Glutamatergic neuron (in vitro differentiated cells): ENCODE measurements around the gene ARHGAP10. TPM values are rescaled to one million over a fixed set of nuclear protein-coding genes. Genes with fewer than 3 reads are reported as not detected.
A peak's percentile ranks its signal among the peaks of the same experiment; 100 is the strongest.

Source experiments
- DNase-seq: peaks from one replicate; pipeline ENCODE4 v3.0.0; 2022
- H3K27ac Mint-ChIP-seq: one replicate; pipeline ENCODE4 v1.8.0; 2020; ENCODE audit warnings: mild to moderate bottlenecking, mixed read lengths, inconsistent platforms; ENCODE audit not compliant: unreplicated experiment
- H3K27me3 Mint-ChIP-seq: one replicate; pipeline ENCODE4 v1.8.0; 2020; ENCODE audit warnings: mild to moderate bottlenecking, moderate library complexity, mixed read lengths, inconsistent platforms; ENCODE audit not compliant: unreplicated experiment
- H3K36me3 Mint-ChIP-seq: one replicate; pipeline ENCODE4 v1.8.0; 2020; ENCODE audit warnings: mild to moderate bottlenecking, mixed read lengths, inconsistent platforms; ENCODE audit not compliant: unreplicated experiment
- H3K4me1 Mint-ChIP-seq: one replicate; pipeline ENCODE4 v1.8.0; 2020; ENCODE audit warnings: mild to moderate bottlenecking, low read depth, mixed read lengths, inconsistent platforms; ENCODE audit not compliant: unreplicated experiment
- H3K4me3 Mint-ChIP-seq: one replicate; pipeline ENCODE4 v1.8.0; 2020; ENCODE audit warnings: mild to moderate bottlenecking, mixed read lengths, inconsistent platforms; ENCODE audit not compliant: unreplicated experiment
- H3K9me3 Mint-ChIP-seq: one replicate; pipeline ENCODE4 v1.8.0; 2020; ENCODE audit warnings: mild to moderate bottlenecking, moderate library complexity, mixed read lengths, inconsistent platforms; ENCODE audit not compliant: unreplicated experiment
- CTCF ChIP-seq: fragments of 200-600 bp; sonication (generic); IDR thresholded peaks from one replicate; pipeline ENCODE4 v1.5.0; 2021; ENCODE audit not compliant: partially characterized antibody, unreplicated experiment
- total RNA-seq: library from RNA; stranded (reverse); fragmentation: NEBNext Ultra II Directional; extraction: Animal tissue kit (Norgen Biotek cat#: 25700); gene quantifications from one replicate; pipeline ENCODE4 v1.2.1, GENCODE V29; 2021; ENCODE audit not compliant: unreplicated experiment

ARHGAP10 gene
- total RNA-seq, 1 donor from 2014 or later: 19.7 TPM

DNA sequence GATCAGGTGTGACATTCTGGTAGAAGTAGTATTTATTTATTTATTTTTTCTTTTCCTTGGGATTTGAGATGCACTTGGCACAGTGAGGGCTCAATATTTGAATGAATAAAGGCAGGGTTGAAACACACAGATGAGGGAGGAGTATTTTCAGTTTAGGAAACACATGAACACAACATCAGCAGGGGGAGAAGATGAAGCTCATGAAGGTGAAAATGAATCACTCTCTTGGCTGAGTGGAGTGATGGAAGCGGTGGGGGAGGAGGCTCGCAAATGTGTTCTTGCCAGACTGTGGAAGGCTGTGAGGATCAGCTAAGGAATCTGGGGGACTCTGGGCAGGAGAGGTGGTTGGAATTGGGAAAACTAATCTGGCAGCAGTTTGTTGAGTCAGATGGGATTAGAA, 55.3 kb downstream of the ARHGAP10 start:
- no peaks in the 10 kb centered on the region for H3K36me3 Mint-ChIP-seq
- peak overlapping the region; percentile 16 for H3K27ac Mint-ChIP-seq
- H3K4me1 Mint-ChIP-seq: peaks cover 29% of the 10 kb centered on the region
- no peak for DNase-seq
- no peak overlapping the region for H3K4me3 Mint-ChIP-seq
- peaks cover 2% of the 10 kb centered on the region for H3K27me3 Mint-ChIP-seq
- TF ChIP-seq CTCF: no peak
- H3K9me3 Mint-ChIP-seq: no peaks in the 10 kb centered on the region

DNA sequence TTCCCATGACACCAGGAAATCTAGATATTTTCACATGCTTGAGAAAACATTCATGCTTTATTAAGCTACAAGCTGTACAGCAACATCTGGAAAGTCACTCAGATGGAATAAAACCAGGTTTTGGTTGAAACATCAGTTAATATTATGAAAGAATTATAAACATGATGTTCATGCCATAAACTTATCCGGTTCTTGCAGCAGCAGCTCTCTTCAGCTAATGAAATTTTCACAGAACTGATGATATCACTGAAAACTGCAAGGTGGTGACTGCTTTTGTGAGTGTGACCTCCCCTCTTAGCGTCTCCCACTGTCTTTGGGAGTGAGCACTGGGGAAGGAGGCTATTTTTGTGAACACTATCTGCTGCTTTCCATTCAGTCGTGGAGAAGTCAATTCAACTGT, 56.9 kb downstream of the ARHGAP10 start:
- H3K9me3 Mint-ChIP-seq: no peaks in the 10 kb centered on the region
- peak overlapping the region; percentile 19 for H3K27ac Mint-ChIP-seq
- H3K27me3 Mint-ChIP-seq: peaks cover 3% of the 10 kb centered on the region
- H3K36me3 Mint-ChIP-seq: no peaks in the 10 kb centered on the region
- no peak for DNase-seq
- TF ChIP-seq CTCF: no peak
- no peak overlapping the region for H3K4me3 Mint-ChIP-seq
- peaks cover 33% of the 10 kb centered on the region for H3K4me1 Mint-ChIP-seq

DNA sequence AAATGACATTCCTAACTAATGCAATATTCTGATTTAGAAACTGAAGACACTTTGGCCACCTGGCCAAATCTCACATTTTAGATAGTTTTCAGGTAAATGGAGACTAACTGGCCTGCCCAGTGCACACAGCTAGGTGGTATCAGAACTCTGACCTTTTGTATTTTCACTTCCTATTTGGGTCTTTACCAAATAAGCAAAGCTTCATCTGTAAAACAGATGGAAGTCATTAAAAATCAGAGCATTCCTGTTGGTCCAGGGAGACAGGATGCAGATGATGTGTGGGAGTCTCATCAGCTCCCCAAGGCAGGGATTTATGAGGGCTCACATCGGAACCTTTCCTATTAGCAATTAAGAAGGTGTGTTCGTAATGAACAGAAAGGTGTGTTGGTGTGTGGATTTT, 57.7 kb downstream of the ARHGAP10 start:
- peaks cover 35% of the 10 kb centered on the region for H3K4me1 Mint-ChIP-seq

GRCh38 chr4:147790412-147790811, 58.5 kb downstream of the ARHGAP10 start:
- DNase-seq: no peak
- H3K27ac Mint-ChIP-seq: no peak overlapping the region
- H3K9me3 Mint-ChIP-seq: no peaks in the 10 kb centered on the region
- H3K27me3 Mint-ChIP-seq: peaks cover 3% of the 10 kb centered on the region
- TF ChIP-seq CTCF: no peak
- no peaks in the 10 kb centered on the region for H3K36me3 Mint-ChIP-seq
- no peak overlapping the region for H3K4me3 Mint-ChIP-seq
- H3K4me1 Mint-ChIP-seq: peaks cover 31% of the 10 kb centered on the region

More for the DNA sequence above, 57.7 kb downstream of the ARHGAP10 start:
- H3K27me3 Mint-ChIP-seq: peaks cover 3% of the 10 kb centered on the region
- no peaks in the 10 kb centered on the region for H3K36me3 Mint-ChIP-seq
- H3K27ac Mint-ChIP-seq: no peak overlapping the region
- H3K4me3 Mint-ChIP-seq: no peak overlapping the region
- DNase-seq: no peak
- no peaks in the 10 kb centered on the region for H3K9me3 Mint-ChIP-seq
- TF ChIP-seq CTCF: no peak

GRCh38 chr4:147791341-147791740, 59.5 kb downstream of the ARHGAP10 start:
- no peak for TF ChIP-seq CTCF
- no peaks in the 10 kb centered on the region for H3K9me3 Mint-ChIP-seq
- H3K4me1 Mint-ChIP-seq: peaks cover 23% of the 10 kb centered on the region
- no peak for DNase-seq
- no peak overlapping the region for H3K27ac Mint-ChIP-seq
- H3K36me3 Mint-ChIP-seq: no peaks in the 10 kb centered on the region
- H3K4me3 Mint-ChIP-seq: no peak overlapping the region
- H3K27me3 Mint-ChIP-seq: peaks cover 3% of the 10 kb centered on the region
